MCF 10A (cell line): ENCODE data around the gene ATP13A5. TPM values are rescaled to one million over a fixed set of nuclear protein-coding genes. Genes with fewer than 3 reads are reported as not detected.

ENCODE experiments used
- BruUV-seq: library from RNA; stranded (reverse); fragments of 400-500 nt; replicated peaks from 2 replicates; lab custom pipeline; 2021; lab: Mats Ljungman, UMichigan
- CTCF ChIA-PET: fragments of 300-600 bp; sonication (Branson Sonifier 250); formaldehyde crosslinking; extraction: SDS; loops from one replicate; lab custom pipeline; 2021; ENCODE audit warnings: antibody characterized with exemption, inconsistent platforms; lab: Yijun Ruan, JAX
- POLR2A ChIA-PET: fragments of 300-600, 350-650 bp; sonication (Branson Sonifier 250); formaldehyde crosslinking; extraction: SDS; loops from one replicate; lab custom pipeline; 2020; ENCODE audit warnings: antibody characterized with exemption, inconsistent platforms; lab: Yijun Ruan, JAX
- DNase-seq: peaks from one replicate; pipeline ENCODE4 v3.0.0-alpha.2; 2018; ENCODE audit not compliant: unreplicated experiment
- H3K27ac Mint-ChIP-seq: one replicate; pipeline ENCODE4 v1.8.0; 2022; ENCODE audit warnings: mild to moderate bottlenecking, low read depth, mixed read lengths; ENCODE audit not compliant: unreplicated experiment
- H3K27me3 Mint-ChIP-seq: one replicate; pipeline ENCODE4 v1.8.0; 2022; ENCODE audit warnings: mixed read lengths; ENCODE audit not compliant: insufficient read depth, unreplicated experiment
- H3K36me3 Mint-ChIP-seq: one replicate; pipeline ENCODE4 v1.8.0; 2022; ENCODE audit warnings: mild to moderate bottlenecking, moderate library complexity, mixed read lengths; ENCODE audit not compliant: insufficient read depth, unreplicated experiment
- H3K4me1 Mint-ChIP-seq: one replicate; pipeline ENCODE4 v1.8.0; 2022; ENCODE audit warnings: mixed read lengths; ENCODE audit not compliant: insufficient read depth, unreplicated experiment
- H3K4me3 Mint-ChIP-seq: one replicate; pipeline ENCODE4 v1.8.0; 2022; ENCODE audit warnings: mild to moderate bottlenecking, moderate library complexity, mixed read lengths; ENCODE audit not compliant: unreplicated experiment
- H3K9me3 Mint-ChIP-seq: one replicate; pipeline ENCODE4 v1.8.0; 2022; ENCODE audit warnings: mixed read lengths; ENCODE audit not compliant: unreplicated experiment
- CTCF ChIP-seq: fragments of 200-600 bp; IDR thresholded peaks from one replicate; pipeline ENCODE4 v1.8.0; 2022; ENCODE audit warnings: antibody characterized with exemption, mild to moderate bottlenecking; ENCODE audit not compliant: unreplicated experiment
- intact Hi-C: fragments of 100-400 bp; cut with micrococcal nuclease; formaldehyde crosslinking; loops from 2 replicates; pipeline ENCODE4 v1.14.1; 2022
- total RNA-seq: library from RNA; stranded (reverse); gene quantifications from 2 replicates; pipeline ENCODE4 v1.2.3, GENCODE V29; 2022

ATP13A5 gene
- total RNA-seq, 1 experiment from 2014 or later: not detected

GRCh38 chr3:193333229-193333628 is 45.3 kb downstream of the ATP13A5 start:
- H3K27me3 Mint-ChIP-seq: no peaks in the 10 kb centered on the region
- CTCF ChIA-PET: interaction anchor here (0.6 kb wide), 2 partner anchors 111 to 517 kb away, joined by 3 to 5 read pairs; no protein-coding TSS in a partner anchor

GRCh38 chr3:193330555-193331204 is 47.9 kb downstream of the ATP13A5 start:
- no peaks in the 10 kb centered on the region for H3K4me1 Mint-ChIP-seq
- TF ChIP-seq CTCF: no peak
- intact Hi-C loops: no loop called here
- ChIA-PET POLR2A (no interaction called here), CTCF (no interaction called here)
- no peak for DNase-seq
- no peak overlapping the region for H3K27ac Mint-ChIP-seq
- H3K27me3 Mint-ChIP-seq: peaks cover 10% of the 10 kb centered on the region
- H3K9me3 Mint-ChIP-seq: peaks cover 7% of the 10 kb centered on the region
- no peak overlapping the region for H3K4me3 Mint-ChIP-seq
- no TSS peak for BruUV-seq
- H3K36me3 Mint-ChIP-seq: peaks cover 6% of the 10 kb centered on the region

More at GRCh38 chr3:193333229-193333628, 45.3 kb downstream of the ATP13A5 start:
- no peak for TF ChIP-seq CTCF
- no TSS peak for BruUV-seq
- intact Hi-C loops: no loop called here
- DNase-seq: no peak
- Mint-ChIP-seq H3K36me3 (peaks cover 6% of the 10 kb centered on the region), H3K9me3 (peaks cover 7% of the 10 kb centered on the region), H3K4me3 (no peak overlapping the region), H3K27ac (no peak overlapping the region), H3K4me1 (no peaks in the 10 kb centered on the region)
- POLR2A ChIA-PET: no interaction called here

GRCh38 chr3:193317682-193318300 is 60.8 kb downstream of the ATP13A5 start:
- CTCF ChIA-PET: interaction anchor here (0.6 kb wide), 2 partner anchors 72 to 347 kb away, joined by 3 to 4 read pairs; no protein-coding TSS in a partner anchor
- no peaks in the 10 kb centered on the region for H3K4me1 Mint-ChIP-seq

More at GRCh38 chr3:193317682-193318300, 60.8 kb downstream of the ATP13A5 start:
- intact Hi-C loops: no loop called here
- BruUV-seq: no TSS peak
- no peaks in the 10 kb centered on the region for H3K36me3 Mint-ChIP-seq
- POLR2A ChIA-PET: no interaction called here
- no peak overlapping the region for H3K4me3 Mint-ChIP-seq
- no peak overlapping the region for H3K27ac Mint-ChIP-seq
- H3K9me3 Mint-ChIP-seq: no peaks in the 10 kb centered on the region
- no peak for DNase-seq
- TF ChIP-seq CTCF: no peak
- no peaks in the 10 kb centered on the region for H3K27me3 Mint-ChIP-seq
